A673 (cell line): Measurements from ENCODE around the gene CEBPA. TPM values are rescaled to one million over a fixed set of nuclear protein-coding genes. Genes with fewer than 3 reads are reported as not detected.

Experiments used
- BruUV-seq: library from RNA; stranded (reverse); fragments of 400-500 nt; replicated peaks from 2 replicates; lab custom pipeline; 2021; lab: Mats Ljungman, UMichigan
- CTCF ChIA-PET: fragments of 300-600 bp; sonication (Branson Sonifier 250); formaldehyde crosslinking; loops from one replicate; lab custom pipeline; 2022; ENCODE audit warnings: antibody characterized with exemption; lab: Charles Lee
- POLR2A ChIA-PET: fragments of 300-600 bp; sonication (Branson Sonifier 250); formaldehyde crosslinking; loops from one replicate; lab custom pipeline; 2022; ENCODE audit warnings: antibody characterized with exemption; ENCODE audit not compliant: low non-redundant PET; lab: Charles Lee
- DNase-seq: peaks from one replicate; pipeline ENCODE4 v3.0.0-alpha.2; 2015; ENCODE audit warnings: low spot score
- H3K27ac ChIP-seq: fragments of 200-600 bp; sonication (generic); 2 replicates; pipeline ENCODE4 v1.5.1; 2016; ENCODE audit warnings: mixed run types, low read depth, mild to moderate bottlenecking, mixed read lengths, antibody characterized with exemption, low read length; ENCODE audit not compliant: poor library complexity, severe bottlenecking
- H3K27me3 ChIP-seq: fragments of 200-600 bp; sonication (generic); replicated peaks from 2 replicates; pipeline ENCODE4 v1.6.1; 2017; ENCODE audit warnings: mixed run types, low read depth, mild to moderate bottlenecking, mixed read lengths, antibody characterized with exemption, low read length; ENCODE audit not compliant: insufficient read depth, poor library complexity
- H3K36me3 ChIP-seq: fragments of 200-600 bp; sonication (generic); 2 replicates; pipeline ENCODE4 v1.6.1; 2016; ENCODE audit warnings: mixed run types, mild to moderate bottlenecking, mixed read lengths, antibody characterized with exemption, low read length; ENCODE audit not compliant: insufficient read depth, poor library complexity, severe bottlenecking
- H3K4me1 ChIP-seq: fragments of 200-600 bp; sonication (generic); 2 replicates; pipeline ENCODE4 v1.6.1; 2017; ENCODE audit warnings: mixed run types, mild to moderate bottlenecking, mixed read lengths, antibody characterized with exemption, low read length; ENCODE audit not compliant: insufficient read depth, poor library complexity, severe bottlenecking
- H3K4me3 ChIP-seq: fragments of 200-600 bp; sonication (generic); 2 replicates; pipeline ENCODE4 v1.5.1; 2016; ENCODE audit warnings: low read depth, mixed run types, mild to moderate bottlenecking, mixed read lengths, low read length; ENCODE audit not compliant: poor library complexity, severe bottlenecking
- H3K9me3 ChIP-seq: fragments of 200-600 bp; sonication (generic); 2 replicates; pipeline ENCODE4 v1.6.1; 2016; ENCODE audit warnings: mixed run types, low read depth, mild to moderate bottlenecking, mixed read lengths, antibody characterized with exemption, low read length; ENCODE audit not compliant: poor library complexity, severe bottlenecking
- CTCF ChIP-seq: fragments of 300-800, 200-600 bp; sonication (generic); conservative IDR thresholded peaks from 2 replicates; pipeline ENCODE4 v1.5.1; 2017; ENCODE audit warnings: low read depth, mild to moderate bottlenecking, antibody characterized with exemption, low read length, moderate library complexity, mixed read lengths
- EZH2 ChIP-seq: fragments of 200-600 bp; sonication (generic); IDR thresholded peaks from 2 replicates; pipeline ENCODE4 v1.6.1; 2017; ENCODE audit warnings: borderline replicate concordance, low read depth, mild to moderate bottlenecking, mixed read lengths, antibody characterized with exemption, low read length; ENCODE audit not compliant: poor library complexity, severe bottlenecking
- intact Hi-C: fragments of 100-400 bp; cut with micrococcal nuclease; formaldehyde crosslinking; loops from one replicate; pipeline ENCODE4 v1.10.0; 2022; ENCODE audit not compliant: unreplicated experiment
- total RNA-seq: library from RNA; stranded (reverse); gene quantifications from 2 replicates; pipeline ENCODE4 v1.2.3, GENCODE V29; 2021

Gene CEBPA
- total RNA-seq, 1 experiment from 2014 or later = 1.4 TPM

GRCh38 chr19:33291623-33292534 lies 10.5 kb downstream of the CEBPA start:
- ChIA-PET CTCF (interaction anchor here (0.6 kb wide), 1 partner anchor 56 kb away, joined by 3 read pairs; no protein-coding TSS in a partner anchor), POLR2A (no interaction called here)
- peaks cover 17% of the 10 kb centered on the region for H3K4me1 ChIP-seq
- no peaks in the 10 kb centered on the region for H3K27me3 ChIP-seq
- no TSS peak for BruUV-seq
- intact Hi-C loops = no loop called here
- H3K4me3 ChIP-seq = no peak overlapping the region
- DNase-seq = no peak
- no peak overlapping the region for H3K27ac ChIP-seq
- TF ChIP-seq CTCF (no peak), EZH2 (no peak)
- H3K36me3 ChIP-seq = no peaks in the 10 kb centered on the region
- no peaks in the 10 kb centered on the region for H3K9me3 ChIP-seq

GRCh38 chr19:33290956-33291622 lies 11.2 kb downstream of the CEBPA start:
- Histone ChIP-seq H3K4me3 (no peak overlapping the region), H3K36me3 (no peaks in the 10 kb centered on the region), H3K27ac (no peak overlapping the region), H3K4me1 (peaks cover 17% of the 10 kb centered on the region), H3K27me3 (no peaks in the 10 kb centered on the region), H3K9me3 (no peaks in the 10 kb centered on the region)
- no TSS peak for BruUV-seq
- TF ChIP-seq CTCF = no peak
- ChIA-PET CTCF (no interaction called here), POLR2A (no interaction called here)
- intact Hi-C loops = no loop called here
- DNase-seq = no peak

- Histone ChIP-seq H3K4me1 (peaks cover 17% of the 10 kb centered on the region), H3K27ac (no peak overlapping the region), H3K36me3 (no peaks in the 10 kb centered on the region), H3K9me3 (no peaks in the 10 kb centered on the region), H3K27me3 (no peaks in the 10 kb centered on the region), H3K4me3 (no peak overlapping the region)
- no peak for DNase-seq
- POLR2A ChIA-PET = no interaction called here
- intact Hi-C loops = no loop called here
- TF ChIP-seq EZH2 = no peak
- no peak for TF ChIP-seq CTCF
- no TSS peak for BruUV-seq
- CTCF ChIA-PET = no interaction called here
Measured at GRCh38 chr19:33290082-33290815, 12.1 kb downstream of the CEBPA start.
